Keratinocyte (primary cell): Measurements from ENCODE around the gene NLRP11. TPM values are rescaled to one million over a fixed set of nuclear protein-coding genes. Genes with fewer than 3 reads are reported as not detected.

Source experiments
- DNase-seq: peaks from one replicate; pipeline ENCODE4 v3.0.0-alpha.2; 2011; ENCODE audit warnings: low read depth, missing footprints, low spot score
- FAIRE-seq: peaks from 2 replicates; lab custom pipeline; 2011; peaks lifted over from hg19 to GRCh38; lab: Jason Lieb, UNC
- H2AFZ ChIP-seq: 2 replicates; pipeline ENCODE4 v1.6.0; 2012; ENCODE audit warnings: low read length, control low read depth, inconsistent platforms; ENCODE audit not compliant: control insufficient read depth
- H3K27ac ChIP-seq: 2 replicates; pipeline ENCODE4 v1.5.1; 2011; ENCODE audit warnings: low read length; ENCODE audit not compliant: control insufficient read depth, insufficient read depth
- H3K27me3 ChIP-seq: 3 replicates; pipeline ENCODE4 v1.6.0; 2011; ENCODE audit warnings: low read length; ENCODE audit not compliant: control insufficient read depth, insufficient read depth; ENCODE audit errors: extremely low read depth
- H3K36me3 ChIP-seq, 2 experiments: 2 replicates in 1 of 2; 3 replicates in 1 of 2; pipeline ENCODE4 v1.5.1; 2011; ENCODE audit warnings: low read length in 2 of 2, mild to moderate bottlenecking in 1 of 2; ENCODE audit not compliant: control insufficient read depth in 2 of 2, insufficient read depth in 2 of 2; ENCODE audit errors: extremely low read depth in 1 of 2
- H3K4me1 ChIP-seq: 3 replicates; pipeline ENCODE4 v1.5.1; 2011; ENCODE audit warnings: low read length; ENCODE audit not compliant: control insufficient read depth, insufficient read depth; ENCODE audit errors: extremely low read depth
- H3K4me2 ChIP-seq: 3 replicates; pipeline ENCODE4 v1.6.0; 2011; ENCODE audit warnings: low read depth, low read length; ENCODE audit not compliant: control insufficient read depth, insufficient read depth; ENCODE audit errors: extremely low read depth
- H3K4me3 ChIP-seq, 3 experiments: fragments of 200-600 bp in 1 of 3; sonication (generic) in 1 of 3; 2 replicates in 2 of 3; 3 replicates in 1 of 3; pipeline ENCODE4 v1.5.1; 2011 to 2016; ENCODE audit warnings: low read length in 3 of 3, mild to moderate bottlenecking in 3 of 3, control low read depth in 2 of 3, inconsistent platforms in 1 of 3, low read depth in 1 of 3, mixed read lengths in 1 of 3, mixed run types in 1 of 3, moderate library complexity in 1 of 3; ENCODE audit not compliant: control insufficient read depth in 2 of 3, insufficient read depth in 2 of 3; ENCODE audit errors: extremely low read depth in 1 of 3
- H3K79me2 ChIP-seq: 2 replicates; pipeline ENCODE4 v1.6.0; 2012; ENCODE audit warnings: low read length; ENCODE audit not compliant: control insufficient read depth, insufficient read depth
- H3K9ac ChIP-seq: 3 replicates; pipeline ENCODE4 v1.6.0; 2011; ENCODE audit warnings: low read length; ENCODE audit not compliant: control insufficient read depth, insufficient read depth; ENCODE audit errors: extremely low read depth
- H3K9me1 ChIP-seq: 3 replicates; pipeline ENCODE4 v1.6.0; 2011; ENCODE audit warnings: low read length; ENCODE audit not compliant: control insufficient read depth, insufficient read depth; ENCODE audit errors: extremely low read depth
- H3K9me3 ChIP-seq: 2 replicates; pipeline ENCODE4 v1.5.1; 2012; ENCODE audit warnings: low read depth, low read length; ENCODE audit not compliant: control insufficient read depth
- H4K20me1 ChIP-seq: 3 replicates; pipeline ENCODE4 v1.6.0; 2011; ENCODE audit warnings: low read length; ENCODE audit not compliant: control insufficient read depth, insufficient read depth; ENCODE audit errors: extremely low read depth
- CTCF ChIP-seq, 3 experiments: IDR thresholded peaks in 1 of 3; conservative IDR thresholded peaks in 1 of 3; optimal IDR thresholded peaks in 1 of 3; 2 replicates in 2 of 3; 3 replicates in 1 of 3; pipeline versions ENCODE3 to v1.5.1; 2011; ENCODE audit warnings: low read length in 3 of 3, mild to moderate bottlenecking in 3 of 3, moderate library complexity in 2 of 3, control low read depth in 1 of 3, inconsistent platforms in 1 of 3; ENCODE audit not compliant: insufficient read depth in 2 of 3; ENCODE audit errors: extremely low read depth in 1 of 3
- EZH2 ChIP-seq: IDR thresholded peaks from one replicate; pipeline ENCODE4 v1.6.1; 2012; ENCODE audit warnings: inconsistent platforms, mild to moderate bottlenecking, low read length, moderate library complexity
- dilution Hi-C: fragments of 300-500 bp; cut with MboI; formaldehyde crosslinking; loops from one replicate; pipeline ENCODE4 v1.7.0; 2020; ENCODE audit warnings: low sequenced_read_pairs; ENCODE audit not compliant: extremely low pct_ligation_motif_present
- polyA plus RNA-seq, 5 experiments: library from polyadenylated mRNA; depleted of rRNA in 3 of 5; stranded (reverse) in 3 of 5; stranded (forward) in 1 of 5; unstranded in 1 of 5; fragments of >200 nt; gene quantifications; 1 replicate in 1 of 5; 2 replicates in 3 of 5; 3 replicates in 1 of 5; pipeline versions ENCODE4 v1.2.1 to v1.2.3, GENCODE V29; 2011 to 2012; ENCODE audit warnings: missing spikeins in 2 of 5, low read depth in 1 of 5, low replicate concordance in 1 of 5

The NLRP11 gene
- polyA plus RNA-seq, 1 donor (not counting 4 experiments of a cell fraction or from before 2014, with no cell fraction given), result not detected

- DNase-seq (no peak), FAIRE-seq (no peak)
- dilution Hi-C loops, result no loop called here
Measured at GRCh38 chr19:55738302-55738701, 93.5 kb downstream of the NLRP11 start, which contains the start of gene NLRP9. Gene NLRP9 (minus strand): TSS chr19:55738402. CDS start chr19:55738374, 28 bp downstream.

More at GRCh38 chr19:55738302-55738701, 93.5 kb downstream of the NLRP11 start, which contains the start of gene NLRP9:
- H3K9ac ChIP-seq, result no peak within 1 kb of the TSS
- H3K9me1 ChIP-seq, result no peaks in the 10 kb centered on the region
- H3K79me2 ChIP-seq, result no peaks in the 10 kb centered on the region
- H3K4me3 ChIP-seq, result no peak within 1 kb of the TSS
- H4K20me1 ChIP-seq, result no peaks in the 10 kb centered on the region
- no peaks in the 10 kb centered on the region for H3K4me1 ChIP-seq
- H3K4me2 ChIP-seq, result no peak within 1 kb of the TSS
- TF ChIP-seq EZH2 (no peak), CTCF (optimal IDR thresholded peaks at IDR 0.05 in 1 of 3, IDR thresholded peaks at IDR 0.05 in 1 of 3, conservative IDR thresholded peaks at IDR 0.05 in 1 of 3; ENCODE audit: extremely low read depth in 1 of 3, insufficient read depth in 2 of 3, low read length in 3 of 3) (no peak)
- no peaks in the 10 kb centered on the region for H3K9me3 ChIP-seq
- H3K36me3 ChIP-seq, result no peaks in the 10 kb centered on the region
- no peaks in the 10 kb centered on the region for H3K27me3 ChIP-seq
- no peak within 1 kb of the TSS for H3K27ac ChIP-seq
- no peak within 1 kb of the TSS for H2AFZ ChIP-seq

Other genes with a start within 250 kb of the NLRP11 start
- gene FIZ1, start 232.5 kb downstream of the NLRP11 start, polyA plus RNA-seq, result 2.7 to 3.3 TPM (median 2.7 TPM) in 3 replicates
- 2.6 to 6.9 TPM (median 3.1 TPM) in 3 replicates for gene ZNF524, start 231.7 kb downstream of the NLRP11 start, polyA plus RNA-seq
- gene ZNF865, start 226.4 kb downstream of the NLRP11 start, polyA plus RNA-seq, result 1.1 to 2.1 TPM (median 1.7 TPM) in 3 replicates
- 1.9 to 2.3 TPM (median 2.1 TPM) in 3 replicates for gene ZNF784, start 207.4 kb downstream of the NLRP11 start, polyA plus RNA-seq
- gene ZNF580, start 191.0 kb downstream of the NLRP11 start, polyA plus RNA-seq, result 3.0 to 8.3 TPM (median 3.7 TPM) in 3 replicates
- gene ZNF581, start 188.3 kb downstream of the NLRP11 start, polyA plus RNA-seq, result 14.8 to 18.7 TPM (median 17.1 TPM) in 3 replicates
- 2.3 to 3.5 TPM (median 3.1 TPM) in 3 replicates for gene CCDC106, start 183.8 kb downstream of the NLRP11 start, polyA plus RNA-seq
- 109 to 157 TPM (median 109 TPM) in 3 replicates for gene U2AF2, start 177.0 kb downstream of the NLRP11 start, polyA plus RNA-seq
- 23.0 to 62.1 TPM (median 23.3 TPM) in 3 replicates for gene EPN1, start 156.8 kb downstream of the NLRP11 start, polyA plus RNA-seq
- not detected in 3 replicates for gene NLRP9, start 93.6 kb downstream of the NLRP11 start, polyA plus RNA-seq
- not detected in 3 replicates for gene RFPL4A, start 72.9 kb downstream of the NLRP11 start, polyA plus RNA-seq
- not detected in 3 replicates for gene RFPL4AL1, start 62.9 kb downstream of the NLRP11 start, polyA plus RNA-seq
- gene NLRP4, start 4.5 kb upstream of the NLRP11 start, polyA plus RNA-seq, result not detected in 3 replicates
- gene NLRP13, start 100.3 kb upstream of the NLRP11 start, polyA plus RNA-seq, result not detected in 3 replicates
- not detected in 3 replicates for gene NLRP8, start 115.8 kb upstream of the NLRP11 start, polyA plus RNA-seq
- not detected in 3 replicates for gene NLRP5, start 154.8 kb upstream of the NLRP11 start, polyA plus RNA-seq